HUES48 (cell line): ENCODE data around the gene IGF2BP2.
"Not testable (repeated sequence)": the region's sequence is repeated elsewhere in the genome, so short reads cannot be mapped to it uniquely, and the experiment has no call there.

Experiments
- H3K27ac ChIP-seq: one replicate; pipeline ENCODE4 v1.7.0; 2013; ENCODE audit warnings: low read depth, low read length, inconsistent platforms
- H3K27me3 ChIP-seq: 2 replicates; pipeline ENCODE4 v1.6.1; 2013; ENCODE audit warnings: mild to moderate bottlenecking, low read length; ENCODE audit not compliant: control insufficient read depth, insufficient read depth
- H3K36me3 ChIP-seq: 2 replicates; pipeline ENCODE4 v1.6.1; 2013; ENCODE audit warnings: low read length; ENCODE audit not compliant: control insufficient read depth, insufficient read depth
- H3K4me1 ChIP-seq: 2 replicates; pipeline ENCODE4 v1.6.1; 2013; ENCODE audit warnings: mild to moderate bottlenecking, low read length; ENCODE audit not compliant: control insufficient read depth, insufficient read depth
- H3K4me3 ChIP-seq: 2 replicates; pipeline ENCODE4 v1.5.1; 2013; ENCODE audit warnings: mild to moderate bottlenecking, low read depth, low read length
- H3K9ac ChIP-seq: 2 replicates; pipeline ENCODE4 v1.6.1; 2013; ENCODE audit warnings: mild to moderate bottlenecking, low read depth, low read length, moderate library complexity
- H3K9me3 ChIP-seq: 2 replicates; pipeline ENCODE4 v1.6.1; 2013; ENCODE audit warnings: low read length; ENCODE audit not compliant: control insufficient read depth, insufficient read depth

Gene IGF2BP2

DNA sequence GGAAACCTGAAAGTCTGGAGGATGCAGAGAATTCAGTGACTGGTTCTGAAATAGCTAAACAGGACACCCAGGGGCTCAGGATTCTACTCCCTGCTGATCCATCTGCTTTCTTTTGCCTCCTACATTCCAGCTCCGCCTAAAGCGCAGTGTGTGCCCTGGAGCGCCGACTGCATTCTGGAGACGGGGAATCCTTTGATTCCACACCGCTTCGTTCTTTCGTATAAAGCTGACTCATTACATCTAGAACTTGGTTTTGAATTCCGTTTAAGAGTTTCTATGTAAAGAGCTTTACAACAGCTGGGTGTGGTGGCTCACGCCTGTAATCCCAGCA is 177.0 kb downstream of the IGF2BP2 start:
- Histone ChIP-seq H3K9me3 (no peaks in the 10 kb centered on the region), H3K4me3 (no peak overlapping the region), H3K9ac (no peak overlapping the region), H3K27ac (peak overlapping the region; percentile 16), H3K36me3 (peaks cover 89% of the 10 kb centered on the region), H3K4me1 (peaks cover 22% of the 10 kb centered on the region), H3K27me3 (no peaks in the 10 kb centered on the region)

DNA sequence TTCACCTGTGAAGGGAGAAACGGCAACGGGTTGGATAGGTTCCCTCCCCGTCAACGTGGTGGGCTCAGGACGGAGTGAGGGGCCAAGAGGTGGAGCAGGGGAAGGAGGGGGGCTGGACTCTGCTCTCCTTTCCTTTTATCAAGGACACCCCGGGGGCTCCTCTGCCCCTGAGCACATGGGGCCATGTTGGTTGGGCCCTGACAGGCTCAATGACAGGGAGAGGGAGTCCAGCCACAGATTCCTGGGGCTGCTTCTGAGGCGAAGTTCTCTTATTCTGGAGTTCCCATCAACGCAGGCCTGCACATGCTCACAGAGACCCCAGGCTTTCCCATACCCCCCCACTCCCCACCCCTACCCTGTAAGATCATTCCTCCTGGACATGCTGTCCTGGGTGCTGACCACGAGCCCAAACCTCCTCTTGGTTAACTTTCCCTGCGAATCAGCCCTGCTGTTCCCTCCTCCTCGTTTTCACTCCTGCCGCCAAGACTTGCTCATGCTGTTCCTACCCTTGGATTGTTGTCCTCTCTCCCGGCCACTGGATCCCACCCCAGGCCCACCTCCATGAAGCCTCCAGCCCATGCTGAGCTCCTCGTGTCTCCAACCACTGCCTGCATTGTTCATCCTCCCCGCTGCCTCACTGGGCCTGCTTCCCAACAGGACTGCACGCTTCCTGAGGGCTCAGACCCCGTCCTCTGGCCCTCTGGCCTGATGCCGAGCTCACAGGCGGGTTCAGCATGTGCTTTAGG is 177.5 kb downstream of the IGF2BP2 start:
- peaks cover 84% of the 10 kb centered on the region for H3K36me3 ChIP-seq
- no peaks in the 10 kb centered on the region for H3K9me3 ChIP-seq
- H3K27me3 ChIP-seq, result no peaks in the 10 kb centered on the region
- peak overlapping the region; percentile 82 for H3K27ac ChIP-seq
- H3K4me1 ChIP-seq, result peaks cover 22% of the 10 kb centered on the region
- no peak overlapping the region for H3K9ac ChIP-seq
- no peak overlapping the region for H3K4me3 ChIP-seq

GRCh38 chr3:185646382-185647133 is 178.3 kb downstream of the IGF2BP2 start:
- Histone ChIP-seq H3K27me3 (no peaks in the 10 kb centered on the region), H3K4me3 (no peak overlapping the region), H3K9me3 (no peaks in the 10 kb centered on the region), H3K4me1 (peaks cover 22% of the 10 kb centered on the region), H3K36me3 (peaks cover 80% of the 10 kb centered on the region), H3K9ac (no peak overlapping the region), H3K27ac (peak overlapping the region; percentile 82)

DNA sequence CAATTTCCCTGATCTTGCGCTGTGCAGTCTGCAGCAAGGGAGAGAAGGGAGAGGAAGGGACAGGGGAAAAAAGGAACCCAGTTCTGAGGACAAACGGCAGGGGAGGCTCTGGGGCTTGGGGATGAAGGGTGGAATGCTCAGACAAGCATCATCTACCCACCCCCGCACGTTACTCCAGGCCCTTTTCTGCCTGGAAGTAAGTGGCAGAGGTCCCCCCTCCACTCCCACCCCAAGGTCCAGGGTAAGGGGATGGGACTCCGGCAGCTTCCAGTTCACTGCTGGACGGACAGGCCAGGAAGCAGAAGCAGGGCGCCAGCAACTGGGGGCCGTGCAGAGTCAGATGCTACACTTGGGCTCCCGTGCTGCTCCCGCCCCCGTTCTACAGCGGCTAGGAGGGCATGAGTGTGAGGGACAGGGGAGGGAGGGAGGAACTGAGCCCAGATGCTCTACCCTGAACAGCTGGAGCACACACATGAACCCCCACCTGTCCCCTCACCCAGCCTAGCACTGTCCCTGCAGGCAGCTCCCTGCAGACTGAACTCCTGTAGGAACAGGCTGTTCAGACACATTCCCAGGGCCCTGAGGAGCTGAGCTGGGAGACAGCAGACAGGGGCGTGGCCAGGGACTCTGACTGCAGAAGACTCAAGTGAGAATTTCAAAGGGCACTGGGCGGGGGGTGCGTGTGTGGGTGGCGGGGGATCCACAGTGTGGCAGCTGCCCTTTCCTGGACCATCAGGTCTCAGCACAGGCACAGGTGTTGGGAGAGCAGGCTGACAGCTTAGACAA is 179.1 kb downstream of the IGF2BP2 start:
- Histone ChIP-seq H3K36me3 (peaks cover 72% of the 10 kb centered on the region), H3K9me3 (no peaks in the 10 kb centered on the region), H3K4me3 (no peak overlapping the region), H3K9ac (no peak overlapping the region), H3K27me3 (no peaks in the 10 kb centered on the region), H3K4me1 (peaks cover 22% of the 10 kb centered on the region), H3K27ac (peak overlapping the region; percentile 82)

DNA sequence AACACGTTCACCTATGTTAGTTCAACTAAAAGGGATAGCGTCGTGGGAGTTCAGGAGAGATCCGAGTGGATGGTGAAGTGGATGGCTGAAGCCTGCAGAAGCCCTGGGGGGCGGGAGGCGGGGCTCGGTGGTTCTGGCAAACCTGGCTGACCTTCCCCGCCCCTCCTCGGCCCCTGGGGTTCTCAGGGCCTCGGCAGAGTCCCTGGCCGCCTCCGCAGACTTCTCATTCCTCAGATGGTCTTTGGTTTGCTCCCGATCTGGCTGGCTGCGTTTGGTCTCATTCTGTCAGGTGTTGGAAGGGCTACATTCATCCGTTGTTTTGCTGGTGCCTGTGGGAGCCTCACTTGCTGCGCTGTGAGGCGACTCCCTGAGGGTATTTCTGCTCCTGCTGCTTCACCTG is 179.7 kb downstream of the IGF2BP2 start:
- not testable (repeated sequence) for H3K27me3 ChIP-seq, H3K4me3 ChIP-seq, H3K9me3 ChIP-seq, H3K9ac ChIP-seq
- peaks cover 67% of the 10 kb centered on the region for H3K36me3 ChIP-seq
- H3K4me1 ChIP-seq, result peaks cover 22% of the 10 kb centered on the region
- peak overlapping the region; percentile 82 for H3K27ac ChIP-seq

GRCh38 chr3:185640308-185640707 is 184.5 kb downstream of the IGF2BP2 start:
- Histone ChIP-seq H3K36me3 (peaks cover 21% of the 10 kb centered on the region), H3K9ac (no peak overlapping the region), H3K27me3 (no peaks in the 10 kb centered on the region), H3K27ac (no peak overlapping the region), H3K4me1 (peaks cover under 1% of the 10 kb centered on the region; the same call in 1 of the 2 replicates), H3K4me3 (no peak overlapping the region), H3K9me3 (no peaks in the 10 kb centered on the region)

- Histone ChIP-seq H3K36me3 (peaks cover 15% of the 10 kb centered on the region), H3K9ac (no peak overlapping the region)
Measured at GRCh38 chr3:185639632-185640206, 185.1 kb downstream of the IGF2BP2 start.

DNA sequence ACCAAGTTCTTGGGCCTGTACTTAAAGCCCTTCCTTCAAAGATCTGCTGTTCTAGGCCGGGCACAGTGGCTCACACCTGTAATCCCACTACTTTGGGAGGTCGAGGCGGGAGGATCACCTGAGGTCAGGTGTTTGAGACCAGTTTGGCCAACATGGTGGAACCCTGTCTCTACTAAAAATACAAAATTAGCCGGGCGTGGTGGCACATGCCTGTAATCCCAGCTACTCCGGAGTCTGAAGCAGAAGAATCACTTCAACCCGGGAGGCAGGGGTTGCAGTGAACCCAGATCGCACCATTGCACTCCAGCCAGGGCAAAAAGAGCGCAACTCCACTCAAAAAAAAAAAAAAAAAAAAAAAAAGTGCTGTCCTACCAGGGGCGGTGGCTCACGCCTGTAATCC is 186.2 kb downstream of the IGF2BP2 start:
- H3K27ac ChIP-seq, H3K27me3 ChIP-seq, H3K4me3 ChIP-seq, H3K9me3 ChIP-seq, H3K4me1 ChIP-seq, H3K9ac ChIP-seq: not testable (repeated sequence)
- H3K36me3 ChIP-seq, result peaks cover 11% of the 10 kb centered on the region; the same call in 1 of the 2 replicates

More at GRCh38 chr3:185639632-185640206, 185.1 kb downstream of the IGF2BP2 start:
- Histone ChIP-seq H3K27me3 (no peaks in the 10 kb centered on the region), H3K4me1 (no peaks in the 10 kb centered on the region), H3K4me3 (no peak overlapping the region), H3K27ac (no peak overlapping the region), H3K9me3 (no peaks in the 10 kb centered on the region)

DNA sequence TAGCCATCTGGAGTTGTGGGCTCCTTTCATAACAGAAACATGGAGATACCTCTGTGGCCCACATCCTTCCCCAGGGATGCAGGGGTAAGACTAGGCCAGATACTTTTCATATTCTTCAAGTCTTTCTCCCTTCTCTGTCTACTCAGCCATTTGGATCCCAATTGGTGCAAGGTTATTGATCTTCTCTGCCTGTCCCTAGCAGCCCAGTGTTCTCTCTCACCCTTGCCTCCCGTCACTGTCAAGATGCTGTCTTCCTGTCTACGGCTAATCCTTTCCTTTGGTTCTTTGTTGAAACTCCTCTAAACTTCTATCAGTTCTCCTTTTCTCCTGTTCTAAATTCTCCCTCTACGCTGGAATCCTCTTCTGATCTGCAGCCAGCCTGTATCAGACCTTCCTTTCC is 187.5 kb downstream of the IGF2BP2 start:
- Histone ChIP-seq H3K27ac (no peak overlapping the region), H3K36me3 (peaks cover 6% of the 10 kb centered on the region; the same call in 1 of the 2 replicates), H3K9ac (no peak overlapping the region), H3K4me1 (no peaks in the 10 kb centered on the region), H3K4me3 (no peak overlapping the region), H3K27me3 (no peaks in the 10 kb centered on the region), H3K9me3 (no peaks in the 10 kb centered on the region)

- no peak overlapping the region for H3K4me3 ChIP-seq
Measured at GRCh38 chr3:185632996-185633395, 191.8 kb downstream of the IGF2BP2 start.

More at GRCh38 chr3:185632996-185633395, 191.8 kb downstream of the IGF2BP2 start:
- Histone ChIP-seq H3K9ac (no peak overlapping the region), H3K27ac (no peak overlapping the region), H3K4me1 (no peaks in the 10 kb centered on the region), H3K27me3 (no peaks in the 10 kb centered on the region), H3K36me3 (peaks cover 38% of the 10 kb centered on the region), H3K9me3 (no peaks in the 10 kb centered on the region)
